Activated CD8-positive, alpha-beta memory T cell treated with anti-CD3 and anti-CD28 coated beads, Interleukin-2, amount 50 U/mL, for 1 hour (primary cell): ENCODE measurements around the gene NAXE.
"Not testable (repeated sequence)": the region's sequence is repeated elsewhere in the genome, so short reads cannot be mapped to it uniquely, and the experiment has no call there.

Experiments used
- DNase-seq: peaks from one replicate; pipeline ENCODE4 v3.0.0-alpha.2; 2020; ENCODE audit errors: extremely low read depth

NAXE gene

GRCh38 chr1:156571261-156571852 lies 20.2 kb upstream of the NAXE start:
- no peak for DNase-seq

- DNase-seq, result peak; percentile 35
Measured at GRCh38 chr1:156571919-156572662, 19.5 kb upstream of the NAXE start, which contains the start of gene IQGAP3. TSS of gene IQGAP3 (minus strand) at chr1:156572565. CDS start at chr1:156572529, 36 bp downstream.

DNA sequence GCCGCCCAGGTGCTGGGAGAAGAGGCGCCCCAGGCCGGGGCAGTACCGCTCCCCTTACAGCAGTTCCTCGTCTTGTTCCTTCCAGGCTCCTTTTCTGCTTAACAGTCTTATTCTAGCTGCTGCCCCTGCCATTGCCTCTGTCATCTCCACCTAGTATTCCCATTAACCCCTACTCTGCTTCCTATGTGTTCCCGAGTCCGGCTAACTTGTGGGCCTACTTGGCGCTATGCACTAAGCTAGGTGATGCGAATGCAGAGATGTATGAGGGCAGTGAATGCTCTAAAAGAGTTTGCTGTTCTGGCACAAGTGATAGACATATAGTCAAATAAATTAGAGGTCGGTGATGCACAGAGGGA lies 18.9 kb upstream of the NAXE start:
- no peak for DNase-seq

- DNase-seq, result no peak
Measured at GRCh38 chr1:156574039-156574633, 17.4 kb upstream of the NAXE start.

GRCh38 chr1:156577550-156577949 lies 14.0 kb upstream of the NAXE start:
- no peak for DNase-seq

- DNase-seq, result no peak
Measured at GRCh38 chr1:156578055-156578454, 13.5 kb upstream of the NAXE start.

- no peak for DNase-seq
Measured at GRCh38 chr1:156579472-156579871, 12.1 kb upstream of the NAXE start, which contains the start of gene TTC24. TSS of gene TTC24 (plus strand) at chr1:156579723. CDS start at chr1:156581365, 1,642 bp downstream.

- no peak for DNase-seq
Measured at GRCh38 chr1:156581661-156582387, 9.8 kb upstream of the NAXE start.

DNA sequence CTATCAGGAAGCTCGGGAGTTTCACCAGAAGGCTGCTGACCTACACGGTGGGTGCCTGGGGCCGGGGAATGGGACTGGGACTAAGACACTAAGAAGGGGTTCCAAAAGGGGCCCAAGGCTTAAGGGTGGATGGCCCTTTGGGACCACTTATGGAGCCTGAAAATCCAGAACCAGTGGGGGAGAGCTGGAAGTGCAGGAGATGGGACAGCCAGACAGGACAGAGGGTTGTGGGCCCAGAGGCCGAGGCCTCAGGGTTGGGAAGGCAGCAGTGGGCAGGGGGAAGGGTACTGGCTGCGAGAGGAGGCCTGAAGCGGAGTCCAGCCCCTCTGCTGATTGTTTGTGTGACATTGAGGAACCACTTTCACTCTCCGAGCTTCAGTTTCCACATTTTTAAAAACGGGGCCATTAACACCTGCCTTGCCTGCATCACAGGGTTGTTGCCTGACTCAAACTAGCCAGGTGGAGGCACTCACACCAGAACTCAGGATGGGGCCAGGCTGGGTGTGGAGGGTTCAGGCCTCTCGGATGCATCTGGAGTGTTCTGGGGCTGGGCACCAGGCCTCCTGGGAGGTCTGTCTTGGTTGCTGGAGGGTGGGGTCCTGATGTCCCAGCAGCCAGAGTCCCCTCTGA lies 9.1 kb upstream of the NAXE start:
- DNase-seq, result no peak

- DNase-seq, result peak; percentile 40
Measured at GRCh38 chr1:156583821-156584622, 7.6 kb upstream of the NAXE start.

- no peak for DNase-seq
Measured at GRCh38 chr1:156584813-156585212, 6.8 kb upstream of the NAXE start.

DNA sequence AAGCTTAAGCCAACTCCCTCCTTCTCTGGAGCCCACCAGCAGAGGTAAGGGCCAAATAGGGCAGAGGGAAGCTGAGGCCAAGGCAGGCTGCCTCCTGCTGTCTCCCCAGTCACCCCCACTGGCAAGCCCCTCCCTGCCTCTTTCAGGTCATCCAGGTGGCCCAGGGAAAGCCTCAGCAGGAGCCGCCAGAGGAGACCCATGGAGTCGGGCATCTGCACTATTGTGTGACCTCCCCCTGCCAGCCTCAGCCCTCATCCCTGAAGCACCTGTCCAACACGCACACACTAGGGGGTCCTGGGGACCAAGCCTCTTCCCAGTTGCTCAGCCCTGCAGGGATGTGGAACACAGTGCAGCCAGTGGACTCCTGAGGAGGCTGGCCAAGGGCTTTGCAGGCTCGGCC lies 5.3 kb upstream of the NAXE start:
- DNase-seq, result no peak

- DNase-seq, result no peak
Measured at GRCh38 chr1:156586892-156587477, 4.6 kb upstream of the NAXE start.

GRCh38 chr1:156587927-156588326 lies 3.6 kb upstream of the NAXE start:
- not testable (repeated sequence) for DNase-seq

DNA sequence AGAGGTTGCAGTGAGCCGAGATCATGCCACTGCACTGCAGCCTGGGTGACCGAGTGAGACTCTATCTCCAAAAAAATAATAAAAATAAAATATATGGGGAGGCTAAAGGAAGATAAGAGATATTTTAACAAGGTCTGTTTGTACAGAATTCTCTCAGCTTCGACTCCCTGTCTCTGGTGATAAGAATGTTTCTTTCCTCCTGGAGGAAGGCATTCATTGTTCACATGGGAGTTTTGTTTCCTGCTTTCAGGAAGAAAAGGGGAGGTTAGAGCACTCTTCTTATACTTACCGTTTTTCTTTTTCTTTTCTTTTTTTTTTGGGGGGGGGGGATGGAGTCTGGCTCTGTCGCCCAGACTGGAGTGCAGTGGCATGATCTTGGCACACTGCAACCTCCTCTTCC lies 2.0 kb upstream of the NAXE start:
- no peak for DNase-seq

DNA sequence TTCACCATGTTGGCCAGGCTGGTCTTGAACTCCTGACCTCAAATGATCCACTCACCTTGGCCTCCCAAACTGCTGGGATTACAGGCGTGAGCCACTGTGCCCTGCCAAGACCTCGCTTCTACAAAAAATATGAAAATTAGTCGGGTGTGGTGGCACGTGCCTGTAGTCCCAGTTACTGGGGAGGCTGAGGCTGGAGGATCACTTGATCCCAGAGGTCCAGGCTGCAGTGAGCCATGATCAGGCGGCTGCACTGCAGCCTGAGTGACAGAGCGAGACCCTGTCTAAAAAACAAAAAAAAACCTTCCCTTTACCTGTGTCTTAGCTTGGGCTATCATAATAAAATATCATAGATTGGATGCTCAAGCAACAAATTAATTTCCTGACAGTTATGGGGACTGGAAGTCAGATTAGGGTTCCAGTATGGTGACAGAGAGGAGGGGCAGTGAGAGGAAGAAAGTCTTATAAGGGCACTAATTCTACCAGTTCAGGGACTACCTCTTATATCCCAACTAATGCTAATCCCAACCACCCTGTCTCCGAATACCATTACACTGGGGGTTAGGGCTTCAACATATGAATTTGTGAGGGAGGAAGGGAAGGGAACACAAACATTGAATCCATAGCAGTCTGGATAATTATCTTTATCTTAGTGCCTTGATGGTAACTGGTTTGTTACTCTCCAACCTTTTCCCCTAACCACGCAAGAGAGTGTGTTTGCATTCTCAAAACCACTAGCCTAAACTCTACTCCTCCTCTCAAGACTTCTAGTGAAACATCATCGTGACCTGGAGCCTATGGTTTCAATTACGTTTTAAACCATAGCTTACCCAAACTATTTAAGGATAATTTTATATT lies 1.0 kb upstream of the NAXE start:
- DNase-seq, result no peak

- no peak for DNase-seq
Measured at GRCh38 chr1:156591181-156591431, 470 bp upstream of the NAXE start.

DNA sequence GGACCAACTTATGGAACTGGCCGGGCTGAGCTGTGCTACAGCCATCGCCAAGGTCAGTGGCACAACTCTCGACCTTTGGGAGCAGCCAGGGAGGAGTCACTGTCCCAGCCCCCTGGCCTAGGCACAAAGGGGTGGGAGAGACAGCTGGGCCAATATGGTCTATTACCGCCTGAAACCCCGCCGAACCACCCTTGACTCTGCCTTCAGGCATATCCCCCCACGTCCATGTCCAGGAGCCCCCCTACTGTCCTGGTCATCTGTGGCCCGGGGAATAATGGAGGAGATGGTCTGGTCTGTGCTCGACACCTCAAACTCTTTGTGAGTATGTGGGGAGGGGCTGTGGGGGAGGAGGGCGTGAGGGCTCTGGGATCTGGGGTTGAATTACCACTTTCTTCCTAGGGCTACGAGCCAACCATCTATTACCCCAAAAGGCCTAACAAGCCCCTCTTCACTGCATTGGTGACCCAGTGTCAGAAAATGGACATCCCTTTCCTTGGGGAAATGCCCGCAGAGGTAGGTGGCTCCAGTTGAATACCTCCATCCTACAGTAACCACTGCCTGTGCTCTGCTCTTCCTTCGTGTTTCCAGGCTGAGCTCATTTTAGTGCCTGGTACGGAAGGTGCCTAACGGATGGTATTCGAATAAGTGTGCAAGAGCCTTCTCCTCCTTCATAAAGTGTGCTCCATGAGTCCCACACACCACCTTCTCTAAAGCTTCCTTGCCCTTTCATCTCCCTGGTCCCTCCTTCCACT lies 758 bp downstream of the NAXE start:
- no peak for DNase-seq

DNA sequence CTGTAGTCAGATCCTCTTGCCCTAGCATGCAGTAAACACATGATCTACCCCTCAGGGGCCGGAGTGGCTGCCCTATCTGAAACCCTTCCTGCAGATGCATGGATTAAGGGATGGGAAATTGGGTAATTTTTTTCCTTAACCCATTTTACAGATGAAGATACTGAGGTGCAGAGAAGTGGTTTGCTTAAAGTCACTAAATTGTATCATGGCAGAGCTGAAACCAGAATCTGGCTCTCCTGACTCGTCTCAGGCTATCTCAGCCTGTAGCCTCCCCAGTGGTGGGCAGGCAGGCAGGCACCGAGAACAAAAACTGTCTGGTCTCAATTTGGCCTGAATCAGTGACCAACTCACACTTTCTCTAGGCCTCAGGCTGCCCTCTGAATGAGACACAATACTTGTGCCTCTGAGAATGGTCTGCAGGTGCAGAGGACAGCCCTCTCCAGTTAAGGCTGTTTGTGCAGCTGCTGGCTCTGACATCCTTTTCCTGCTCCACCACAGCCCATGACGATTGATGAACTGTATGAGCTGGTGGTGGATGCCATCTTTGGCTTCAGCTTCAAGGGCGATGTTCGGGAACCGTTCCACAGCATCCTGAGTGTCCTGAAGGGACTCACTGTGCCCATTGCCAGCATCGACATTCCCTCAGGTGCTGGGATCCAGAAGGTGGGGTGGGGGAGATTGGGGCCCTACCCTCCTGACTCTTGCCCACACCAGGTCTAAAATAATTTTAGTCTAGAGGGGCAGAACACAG lies 1.5 kb downstream of the NAXE start:
- no peak for DNase-seq
